ENCODE results near the gene UNC5B.

The UNC5B gene

GRCh38 chr10:71201849-71202248, 10.5 kb upstream of the UNC5B start:
- TF ChIP-seq EZH2 (IDR thresholded peaks at IDR 0.05; ENCODE audit: borderline replicate concordance, low read depth, low read length, severe bottlenecking): no peak
- TF ChIP-seq CTCF (IDR thresholded peaks at IDR 0.05; ENCODE audit: borderline replicate concordance, extremely low read depth, low read length, poor library complexity, severe bottlenecking): no peak
- no peak overlapping the region for H3K9ac ChIP-seq (ENCODE audit: low read depth, low read length)
- no peaks in the 10 kb centered on the region for H3K4me1 ChIP-seq (ENCODE audit: insufficient read depth, low read length)
- peaks cover 20% of the 10 kb centered on the region for H3K9me3 ChIP-seq (ENCODE audit: insufficient read depth, low read length, severe bottlenecking)
- H2AFZ ChIP-seq (ENCODE audit: low read depth, low read length): no peak overlapping the region
- no peaks in the 10 kb centered on the region for H3K79me2 ChIP-seq (ENCODE audit: insufficient read depth, low read length)
- no peaks in the 10 kb centered on the region for H3K36me3 ChIP-seq (ENCODE audit: insufficient read depth, low read length)
- no peak overlapping the region for H3K27ac ChIP-seq (ENCODE audit: low read length)
- no peak overlapping the region for H3K4me2 ChIP-seq (ENCODE audit: insufficient read depth, low read length)
- no peak overlapping the region for H3K4me3 ChIP-seq (ENCODE audit: low read depth in 1 of 2, low read length in 2 of 2)
- no peak for DNase-seq
- no peak for ATAC-seq (ENCODE audit: insufficient read depth, low read depth)
- H4K20me1 ChIP-seq (ENCODE audit: insufficient read depth, low read length): no peaks in the 10 kb centered on the region
- H3K27me3 ChIP-seq (ENCODE audit: insufficient read depth, low read length, poor library complexity): peaks cover 20% of the 10 kb centered on the region

GRCh38 chr10:71202314-71202713, 10.1 kb upstream of the UNC5B start:
- no peak for DNase-seq

DNA sequence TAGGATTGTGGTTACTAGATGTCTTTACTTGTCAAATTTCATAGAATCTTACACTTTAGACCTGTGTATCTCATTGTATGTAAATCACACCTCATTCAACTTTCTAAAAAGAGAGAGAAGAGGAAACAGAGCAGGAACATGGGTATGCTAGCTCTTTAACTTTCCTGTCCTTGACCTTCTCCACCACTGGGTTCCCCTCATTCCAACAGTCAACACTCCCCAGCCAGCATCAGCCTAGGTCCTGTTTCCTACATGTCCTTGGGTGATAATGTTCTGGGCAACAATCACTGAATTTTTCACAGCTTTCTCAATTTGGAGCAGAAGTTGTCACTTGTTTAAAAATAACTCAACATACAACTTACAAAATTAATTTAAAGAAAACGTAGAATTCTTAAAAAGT, 9.2 kb upstream of the UNC5B start:
- no peaks in the 10 kb centered on the region for H3K79me2 ChIP-seq (ENCODE audit: insufficient read depth, low read length)
- H4K20me1 ChIP-seq (ENCODE audit: insufficient read depth, low read length): no peaks in the 10 kb centered on the region
- H3K4me3 ChIP-seq (ENCODE audit: low read depth in 1 of 2, low read length in 2 of 2): no peak overlapping the region
- DNase-seq (no peak), ATAC-seq (ENCODE audit: insufficient read depth, low read depth) (no peak)
- no peak overlapping the region for H3K4me2 ChIP-seq (ENCODE audit: insufficient read depth, low read length)
- H3K9me3 ChIP-seq (ENCODE audit: insufficient read depth, low read length, severe bottlenecking): peaks cover 10% of the 10 kb centered on the region
- no peak overlapping the region for H2AFZ ChIP-seq (ENCODE audit: low read depth, low read length)
- H3K4me1 ChIP-seq (ENCODE audit: insufficient read depth, low read length): no peaks in the 10 kb centered on the region
- H3K36me3 ChIP-seq (ENCODE audit: insufficient read depth, low read length): no peaks in the 10 kb centered on the region
- no peak overlapping the region for H3K9ac ChIP-seq (ENCODE audit: low read depth, low read length)
- H3K27me3 ChIP-seq (ENCODE audit: insufficient read depth, low read length, poor library complexity): peaks cover 20% of the 10 kb centered on the region
- TF ChIP-seq EZH2 (IDR thresholded peaks at IDR 0.05; ENCODE audit: borderline replicate concordance, low read depth, low read length, severe bottlenecking) (no peak), CTCF (IDR thresholded peaks at IDR 0.05; ENCODE audit: borderline replicate concordance, extremely low read depth, low read length, poor library complexity, severe bottlenecking) (no peak)
- no peak overlapping the region for H3K27ac ChIP-seq (ENCODE audit: low read length)

More at GRCh38 chr10:71202314-71202713, 10.1 kb upstream of the UNC5B start:
- Histone ChIP-seq H3K4me2 (ENCODE audit: insufficient read depth, low read length) (no peak overlapping the region), H3K9ac (ENCODE audit: low read depth, low read length) (no peak overlapping the region), H3K4me1 (ENCODE audit: insufficient read depth, low read length) (no peaks in the 10 kb centered on the region), H4K20me1 (ENCODE audit: insufficient read depth, low read length) (no peaks in the 10 kb centered on the region), H2AFZ (ENCODE audit: low read depth, low read length) (no peak overlapping the region), H3K27ac (ENCODE audit: low read length) (no peak overlapping the region), H3K79me2 (ENCODE audit: insufficient read depth, low read length) (no peaks in the 10 kb centered on the region), H3K36me3 (ENCODE audit: insufficient read depth, low read length) (no peaks in the 10 kb centered on the region), H3K27me3 (ENCODE audit: insufficient read depth, low read length, poor library complexity) (peaks cover 20% of the 10 kb centered on the region), H3K9me3 (ENCODE audit: insufficient read depth, low read length, severe bottlenecking) (peaks cover 18% of the 10 kb centered on the region), H3K4me3 (ENCODE audit: low read depth in 1 of 2, low read length in 2 of 2) (no peak overlapping the region)
- no peak for TF ChIP-seq CTCF (IDR thresholded peaks at IDR 0.05; ENCODE audit: borderline replicate concordance, extremely low read depth, low read length, poor library complexity, severe bottlenecking)
- TF ChIP-seq EZH2 (IDR thresholded peaks at IDR 0.05; ENCODE audit: borderline replicate concordance, low read depth, low read length, severe bottlenecking): no peak
- no peak for ATAC-seq (ENCODE audit: insufficient read depth, low read depth)

DNA sequence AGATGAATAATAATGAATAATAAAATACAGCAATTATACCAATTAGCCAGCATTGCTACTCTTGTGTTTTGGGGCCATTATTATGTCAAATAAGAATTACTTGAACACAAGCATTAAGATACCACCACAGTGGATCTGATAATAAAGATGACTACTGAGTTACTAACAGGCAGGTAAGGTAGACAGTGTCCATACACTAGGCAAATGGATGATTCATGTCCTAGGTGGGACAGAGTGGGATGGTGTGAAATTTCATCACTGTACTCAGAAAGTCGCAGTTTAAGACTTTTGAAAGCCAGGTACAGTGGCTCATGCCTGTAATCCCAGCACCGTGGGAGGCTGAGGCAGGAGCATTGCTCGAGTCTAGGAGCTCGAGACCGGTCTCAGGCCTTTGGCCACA, 8.7 kb upstream of the UNC5B start:
- no peak overlapping the region for H3K4me2 ChIP-seq (ENCODE audit: insufficient read depth, low read length)
- ATAC-seq (ENCODE audit: insufficient read depth, low read depth): no peak
- H3K4me1 ChIP-seq (ENCODE audit: insufficient read depth, low read length): no peaks in the 10 kb centered on the region
- no peaks in the 10 kb centered on the region for H3K36me3 ChIP-seq (ENCODE audit: insufficient read depth, low read length)
- H3K9me3 ChIP-seq (ENCODE audit: insufficient read depth, low read length, severe bottlenecking): peaks cover 4% of the 10 kb centered on the region
- TF ChIP-seq EZH2 (IDR thresholded peaks at IDR 0.05; ENCODE audit: borderline replicate concordance, low read depth, low read length, severe bottlenecking) (no peak), CTCF (IDR thresholded peaks at IDR 0.05; ENCODE audit: borderline replicate concordance, extremely low read depth, low read length, poor library complexity, severe bottlenecking) (no peak)
- no peaks in the 10 kb centered on the region for H4K20me1 ChIP-seq (ENCODE audit: insufficient read depth, low read length)
- H3K27ac ChIP-seq (ENCODE audit: low read length): no peak overlapping the region
- H3K27me3 ChIP-seq (ENCODE audit: insufficient read depth, low read length, poor library complexity): peaks cover 20% of the 10 kb centered on the region
- no peaks in the 10 kb centered on the region for H3K79me2 ChIP-seq (ENCODE audit: insufficient read depth, low read length)
- H2AFZ ChIP-seq (ENCODE audit: low read depth, low read length): no peak overlapping the region
- no peak overlapping the region for H3K4me3 ChIP-seq (ENCODE audit: low read depth in 1 of 2, low read length in 2 of 2)
- no peak for DNase-seq
- H3K9ac ChIP-seq (ENCODE audit: low read depth, low read length): no peak overlapping the region
